A673 (cell line): ENCODE results near the gene TMOD3. TPM values are rescaled to one million over a fixed set of nuclear protein-coding genes. Genes with fewer than 3 reads are reported as not detected.

Experiments used
- BruUV-seq: library from RNA; stranded (reverse); fragments of 400-500 nt; replicated peaks from 2 replicates; lab custom pipeline; 2021; lab: Mats Ljungman, UMichigan
- CTCF ChIA-PET: fragments of 300-600 bp; sonication (Branson Sonifier 250); formaldehyde crosslinking; loops from one replicate; lab custom pipeline; 2022; ENCODE audit warnings: antibody characterized with exemption; lab: Charles Lee
- POLR2A ChIA-PET: fragments of 300-600 bp; sonication (Branson Sonifier 250); formaldehyde crosslinking; loops from one replicate; lab custom pipeline; 2022; ENCODE audit warnings: antibody characterized with exemption; ENCODE audit not compliant: low non-redundant PET; lab: Charles Lee
- DNase-seq: peaks from one replicate; pipeline ENCODE4 v3.0.0-alpha.2; 2015; ENCODE audit warnings: low spot score
- H3K27ac ChIP-seq: fragments of 200-600 bp; sonication (generic); 2 replicates; pipeline ENCODE4 v1.5.1; 2016; ENCODE audit warnings: mixed run types, low read depth, mild to moderate bottlenecking, mixed read lengths, antibody characterized with exemption, low read length; ENCODE audit not compliant: poor library complexity, severe bottlenecking
- H3K27me3 ChIP-seq: fragments of 200-600 bp; sonication (generic); replicated peaks from 2 replicates; pipeline ENCODE4 v1.6.1; 2017; ENCODE audit warnings: mixed run types, low read depth, mild to moderate bottlenecking, mixed read lengths, antibody characterized with exemption, low read length; ENCODE audit not compliant: insufficient read depth, poor library complexity
- H3K36me3 ChIP-seq: fragments of 200-600 bp; sonication (generic); 2 replicates; pipeline ENCODE4 v1.6.1; 2016; ENCODE audit warnings: mixed run types, mild to moderate bottlenecking, mixed read lengths, antibody characterized with exemption, low read length; ENCODE audit not compliant: insufficient read depth, poor library complexity, severe bottlenecking
- H3K4me1 ChIP-seq: fragments of 200-600 bp; sonication (generic); 2 replicates; pipeline ENCODE4 v1.6.1; 2017; ENCODE audit warnings: mixed run types, mild to moderate bottlenecking, mixed read lengths, antibody characterized with exemption, low read length; ENCODE audit not compliant: insufficient read depth, poor library complexity, severe bottlenecking
- H3K4me3 ChIP-seq: fragments of 200-600 bp; sonication (generic); 2 replicates; pipeline ENCODE4 v1.5.1; 2016; ENCODE audit warnings: low read depth, mixed run types, mild to moderate bottlenecking, mixed read lengths, low read length; ENCODE audit not compliant: poor library complexity, severe bottlenecking
- H3K9me3 ChIP-seq: fragments of 200-600 bp; sonication (generic); 2 replicates; pipeline ENCODE4 v1.6.1; 2016; ENCODE audit warnings: mixed run types, low read depth, mild to moderate bottlenecking, mixed read lengths, antibody characterized with exemption, low read length; ENCODE audit not compliant: poor library complexity, severe bottlenecking
- EZH2 ChIP-seq: fragments of 200-600 bp; sonication (generic); IDR thresholded peaks from 2 replicates; pipeline ENCODE4 v1.6.1; 2017; ENCODE audit warnings: borderline replicate concordance, low read depth, mild to moderate bottlenecking, mixed read lengths, antibody characterized with exemption, low read length; ENCODE audit not compliant: poor library complexity, severe bottlenecking
- intact Hi-C: fragments of 100-400 bp; cut with micrococcal nuclease; formaldehyde crosslinking; loops from one replicate; pipeline ENCODE4 v1.10.0; 2022; ENCODE audit not compliant: unreplicated experiment
- total RNA-seq: library from RNA; stranded (reverse); gene quantifications from 2 replicates; pipeline ENCODE4 v1.2.3, GENCODE V29; 2021
- TF ChIP-seq, protein P1 (sequence below): fragments of 300-800, 200-600 bp; sonication (generic); conservative IDR thresholded peaks from 2 replicates; pipeline ENCODE4 v1.5.1; 2017; ENCODE audit warnings: low read depth, mild to moderate bottlenecking, antibody characterized with exemption, low read length, moderate library complexity, mixed read lengths

Gene TMOD3
- total RNA-seq, 1 experiment from 2014 or later = 66.6 TPM

DNA sequence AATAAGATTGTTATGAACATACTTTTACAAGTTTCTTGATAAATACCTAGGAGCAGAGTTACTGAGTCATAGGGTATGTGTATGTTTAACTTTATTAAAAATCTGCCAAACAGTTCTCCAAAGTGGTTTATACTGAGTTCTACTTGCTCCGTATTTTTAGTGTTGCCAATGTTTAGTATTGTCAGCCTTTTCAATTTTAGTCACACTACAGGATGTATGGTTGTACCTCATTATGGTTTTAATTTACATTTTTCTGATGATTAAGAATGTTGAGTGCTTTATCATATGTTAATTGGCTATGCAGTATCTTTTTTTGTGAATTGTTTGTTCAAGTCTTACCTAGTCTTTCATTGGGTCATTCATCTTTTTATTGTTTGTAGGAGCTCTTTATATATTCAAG, 4.3 kb downstream of the TMOD3 start:
- BruUV-seq = no TSS peak
- no peaks in the 10 kb centered on the region for H3K36me3 ChIP-seq
- no peaks in the 10 kb centered on the region for H3K9me3 ChIP-seq
- peaks cover 57% of the 10 kb centered on the region for H3K4me1 ChIP-seq
- no peak overlapping the region for H3K4me3 ChIP-seq
- H3K27me3 ChIP-seq = no peaks in the 10 kb centered on the region
- intact Hi-C loops = no loop called here
- CTCF ChIA-PET = no interaction called here
- DNase-seq = no peak
- H3K27ac ChIP-seq = no peak overlapping the region
- POLR2A ChIA-PET = no interaction called here
- TF ChIP-seq EZH2 = no peak
- TF ChIP-seq, protein P1, sequence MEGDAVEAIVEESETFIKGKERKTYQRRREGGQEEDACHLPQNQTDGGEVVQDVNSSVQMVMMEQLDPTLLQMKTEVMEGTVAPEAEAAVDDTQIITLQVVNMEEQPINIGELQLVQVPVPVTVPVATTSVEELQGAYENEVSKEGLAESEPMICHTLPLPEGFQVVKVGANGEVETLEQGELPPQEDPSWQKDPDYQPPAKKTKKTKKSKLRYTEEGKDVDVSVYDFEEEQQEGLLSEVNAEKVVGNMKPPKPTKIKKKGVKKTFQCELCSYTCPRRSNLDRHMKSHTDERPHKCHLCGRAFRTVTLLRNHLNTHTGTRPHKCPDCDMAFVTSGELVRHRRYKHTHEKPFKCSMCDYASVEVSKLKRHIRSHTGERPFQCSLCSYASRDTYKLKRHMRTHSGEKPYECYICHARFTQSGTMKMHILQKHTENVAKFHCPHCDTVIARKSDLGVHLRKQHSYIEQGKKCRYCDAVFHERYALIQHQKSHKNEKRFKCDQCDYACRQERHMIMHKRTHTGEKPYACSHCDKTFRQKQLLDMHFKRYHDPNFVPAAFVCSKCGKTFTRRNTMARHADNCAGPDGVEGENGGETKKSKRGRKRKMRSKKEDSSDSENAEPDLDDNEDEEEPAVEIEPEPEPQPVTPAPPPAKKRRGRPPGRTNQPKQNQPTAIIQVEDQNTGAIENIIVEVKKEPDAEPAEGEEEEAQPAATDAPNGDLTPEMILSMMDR = no peak

DNA sequence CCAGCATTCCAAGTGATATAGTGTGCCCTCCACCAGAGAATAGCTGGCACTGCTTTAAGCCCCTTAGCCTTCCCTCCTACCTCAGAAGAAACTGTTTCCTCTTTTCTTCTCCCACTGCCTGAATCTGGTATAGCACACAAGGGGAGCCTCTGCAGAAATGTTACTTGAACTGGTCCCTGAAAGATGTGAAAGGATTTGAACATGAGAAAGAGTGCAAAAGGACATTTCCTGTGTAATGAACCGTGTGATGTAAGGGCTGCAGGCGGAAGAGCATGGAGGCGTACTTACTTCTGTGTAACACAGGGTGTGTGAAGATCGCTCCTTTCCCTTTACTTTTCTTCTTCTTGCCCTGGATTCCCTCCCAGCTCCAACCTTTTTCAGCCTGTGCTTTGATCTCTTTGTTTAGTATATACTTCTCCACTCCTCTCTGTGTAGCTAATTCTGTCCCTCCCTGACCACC, 8.4 kb downstream of the TMOD3 start:
- CTCF ChIA-PET = no interaction called here
- Histone ChIP-seq H3K27ac (peak overlapping the region; percentile 38), H3K9me3 (no peaks in the 10 kb centered on the region), H3K4me1 (peaks cover 70% of the 10 kb centered on the region), H3K4me3 (peak overlapping the region; percentile 10), H3K36me3 (no peaks in the 10 kb centered on the region), H3K27me3 (no peaks in the 10 kb centered on the region)
- DNase-seq = peak; percentile 54
- TF ChIP-seq, protein P1 = no peak
- TF ChIP-seq EZH2 = no peak
- POLR2A ChIA-PET = no interaction called here
- BruUV-seq = no TSS peak
- intact Hi-C loops = no loop called here

DNA sequence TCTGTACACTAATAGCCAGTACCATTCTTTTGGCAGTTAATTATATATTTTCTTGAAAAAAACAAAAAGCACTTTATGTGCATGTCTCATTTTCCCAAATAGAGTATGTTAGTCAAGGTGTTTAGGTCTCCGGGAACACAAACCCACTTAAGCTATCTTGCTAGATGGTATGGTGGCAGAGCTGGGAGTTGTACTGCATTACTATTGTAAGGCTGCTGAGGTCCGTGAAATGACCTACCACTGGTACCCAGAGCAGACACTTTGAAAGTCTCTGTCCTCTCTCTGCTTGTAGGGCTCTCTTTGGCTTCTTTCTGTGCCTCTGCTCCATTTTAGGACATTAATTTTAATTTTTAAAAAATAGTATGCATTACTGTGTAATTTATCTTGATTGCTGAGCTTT, 8.8 kb downstream of the TMOD3 start:
- Histone ChIP-seq H3K27ac (peak overlapping the region; percentile 38), H3K36me3 (no peaks in the 10 kb centered on the region), H3K27me3 (no peaks in the 10 kb centered on the region), H3K4me3 (peak overlapping the region; percentile 10), H3K9me3 (no peaks in the 10 kb centered on the region), H3K4me1 (peaks cover 72% of the 10 kb centered on the region)
- BruUV-seq = no TSS peak
- CTCF ChIA-PET = no interaction called here
- TF ChIP-seq EZH2 = no peak
- TF ChIP-seq, protein P1 = no peak
- POLR2A ChIA-PET = no interaction called here
- no peak for DNase-seq
- intact Hi-C loops = no loop called here
